ENCODE data around the gene METTL21C. TPM values are rescaled to one million over a fixed set of nuclear protein-coding genes. Genes with fewer than 3 reads are reported as not detected.
A peak's percentile ranks its signal among the peaks of the same experiment; 100 is the strongest.

METTL21C gene
- total RNA-seq, 4 donors from 2014 or later = not detected

DNA sequence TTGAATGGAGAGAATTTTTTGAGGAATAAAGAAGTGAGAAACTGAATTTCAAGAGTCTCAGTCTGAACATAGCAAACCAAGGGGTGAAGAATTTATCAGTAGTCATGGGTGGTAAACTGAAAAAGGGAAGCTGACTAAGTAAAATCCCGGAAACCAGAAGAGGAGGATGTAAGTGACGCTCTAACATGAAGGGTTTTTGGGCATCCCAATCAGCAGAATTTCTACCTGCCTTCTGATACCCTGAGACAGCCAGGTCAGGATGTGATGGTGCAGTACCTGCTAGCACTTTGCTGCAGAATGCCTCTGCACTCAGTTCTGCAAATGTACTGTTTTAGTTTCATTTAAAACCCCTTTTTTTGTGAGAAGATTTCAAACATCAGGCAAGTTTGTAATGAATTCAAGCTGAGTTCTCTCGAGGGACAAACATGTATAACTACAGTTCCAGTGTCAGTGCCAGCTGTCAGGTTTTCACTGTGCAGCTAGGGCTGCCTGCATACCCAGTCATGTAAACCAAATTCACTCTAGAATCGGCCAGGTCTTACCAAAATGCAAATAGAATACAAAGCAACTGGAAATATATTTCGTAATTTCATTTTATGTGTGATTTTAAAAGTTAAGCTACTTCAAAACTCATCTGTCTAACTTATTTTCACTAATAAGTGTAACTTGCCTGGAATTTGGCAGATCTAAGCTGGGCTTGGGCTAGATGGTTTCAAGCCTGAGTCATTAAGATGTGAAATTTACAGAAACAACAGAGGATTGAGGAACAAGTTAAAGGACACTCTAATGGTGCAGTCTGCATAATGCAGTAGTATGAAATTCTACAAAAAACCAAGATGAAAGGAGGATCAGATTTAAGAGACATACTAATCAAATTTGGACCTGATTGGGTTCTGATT, 13.8 kb downstream of the METTL21C start:
- peak; percentile 38 for ATAC-seq (ENCODE audit: low FRiP score)
- TF ChIP-seq, protein P1, sequence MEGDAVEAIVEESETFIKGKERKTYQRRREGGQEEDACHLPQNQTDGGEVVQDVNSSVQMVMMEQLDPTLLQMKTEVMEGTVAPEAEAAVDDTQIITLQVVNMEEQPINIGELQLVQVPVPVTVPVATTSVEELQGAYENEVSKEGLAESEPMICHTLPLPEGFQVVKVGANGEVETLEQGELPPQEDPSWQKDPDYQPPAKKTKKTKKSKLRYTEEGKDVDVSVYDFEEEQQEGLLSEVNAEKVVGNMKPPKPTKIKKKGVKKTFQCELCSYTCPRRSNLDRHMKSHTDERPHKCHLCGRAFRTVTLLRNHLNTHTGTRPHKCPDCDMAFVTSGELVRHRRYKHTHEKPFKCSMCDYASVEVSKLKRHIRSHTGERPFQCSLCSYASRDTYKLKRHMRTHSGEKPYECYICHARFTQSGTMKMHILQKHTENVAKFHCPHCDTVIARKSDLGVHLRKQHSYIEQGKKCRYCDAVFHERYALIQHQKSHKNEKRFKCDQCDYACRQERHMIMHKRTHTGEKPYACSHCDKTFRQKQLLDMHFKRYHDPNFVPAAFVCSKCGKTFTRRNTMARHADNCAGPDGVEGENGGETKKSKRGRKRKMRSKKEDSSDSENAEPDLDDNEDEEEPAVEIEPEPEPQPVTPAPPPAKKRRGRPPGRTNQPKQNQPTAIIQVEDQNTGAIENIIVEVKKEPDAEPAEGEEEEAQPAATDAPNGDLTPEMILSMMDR (IDR thresholded peaks at IDR 0.05) = no peak

DNA sequence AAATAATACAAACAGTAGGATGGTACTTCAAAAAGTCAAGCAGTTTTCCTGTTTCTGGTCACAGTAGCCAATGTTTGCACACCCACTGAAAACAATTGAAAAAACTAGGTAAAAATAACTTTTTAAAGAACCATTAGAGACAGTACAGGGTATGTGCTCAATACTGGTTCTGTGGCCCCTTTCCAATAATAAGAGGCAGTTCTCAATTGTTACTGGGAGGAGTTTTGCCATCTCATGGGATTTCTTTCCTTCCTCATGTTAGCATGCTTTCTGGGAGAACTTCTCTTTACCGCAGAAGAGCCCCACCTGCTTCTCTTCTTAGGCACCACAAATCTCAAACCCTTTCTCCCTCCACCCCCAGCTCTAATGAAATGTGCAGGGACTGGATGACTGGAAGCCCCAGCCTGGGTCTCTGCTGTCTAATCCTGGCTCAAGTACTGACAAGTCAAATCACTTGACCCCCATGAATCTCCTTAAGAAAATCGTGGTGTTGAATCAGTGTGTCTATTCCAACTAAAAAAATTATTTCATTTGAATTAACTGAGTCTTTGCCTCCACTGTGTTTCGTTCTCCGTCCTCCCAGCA, 14.6 kb downstream of the METTL21C start:
- no peak for DNase-seq (ENCODE audit: low spot score)
- TF ChIP-seq, protein P1 (IDR thresholded peaks at IDR 0.05) = no peak
- no peak for ATAC-seq (ENCODE audit: low FRiP score)

More for the DNA sequence above, 13.8 kb downstream of the METTL21C start:
- no peak for DNase-seq (ENCODE audit: low spot score)

DNA sequence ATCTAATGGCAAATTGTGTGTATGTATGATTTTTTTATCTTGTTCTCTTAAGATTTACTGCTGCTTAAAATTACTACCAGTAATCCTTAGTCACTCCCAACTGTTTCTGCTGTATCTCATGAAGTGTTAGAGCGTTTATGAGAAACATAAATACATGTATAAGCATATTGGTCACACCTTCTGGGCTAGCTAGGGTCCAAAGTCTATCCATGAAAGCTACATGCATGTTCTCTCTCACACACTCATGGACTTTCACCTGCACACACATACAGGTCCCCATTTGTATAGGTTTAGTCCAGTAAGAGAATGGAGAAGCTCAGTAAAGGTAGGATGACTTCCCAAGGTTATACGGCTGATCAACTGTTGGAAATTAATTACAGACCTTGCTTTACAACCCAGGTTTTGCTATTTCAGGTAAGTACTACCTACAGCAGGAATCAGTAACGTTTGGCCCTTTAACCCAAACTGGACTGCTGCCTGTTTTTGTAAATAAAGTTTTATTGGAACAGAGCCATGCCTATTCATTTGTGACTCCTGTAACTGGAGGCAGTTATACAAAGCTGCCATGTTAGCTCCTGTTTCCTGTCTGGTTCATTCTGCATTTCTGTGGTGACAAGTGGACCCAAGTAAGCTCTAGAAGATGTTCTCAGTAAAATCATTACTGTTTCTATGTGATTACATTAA, 15.3 kb downstream of the METTL21C start:
- TF ChIP-seq, protein P1 (IDR thresholded peaks at IDR 0.05) = no peak
- DNase-seq (ENCODE audit: low spot score) = no peak
- ATAC-seq (ENCODE audit: low FRiP score) = no peak

DNA sequence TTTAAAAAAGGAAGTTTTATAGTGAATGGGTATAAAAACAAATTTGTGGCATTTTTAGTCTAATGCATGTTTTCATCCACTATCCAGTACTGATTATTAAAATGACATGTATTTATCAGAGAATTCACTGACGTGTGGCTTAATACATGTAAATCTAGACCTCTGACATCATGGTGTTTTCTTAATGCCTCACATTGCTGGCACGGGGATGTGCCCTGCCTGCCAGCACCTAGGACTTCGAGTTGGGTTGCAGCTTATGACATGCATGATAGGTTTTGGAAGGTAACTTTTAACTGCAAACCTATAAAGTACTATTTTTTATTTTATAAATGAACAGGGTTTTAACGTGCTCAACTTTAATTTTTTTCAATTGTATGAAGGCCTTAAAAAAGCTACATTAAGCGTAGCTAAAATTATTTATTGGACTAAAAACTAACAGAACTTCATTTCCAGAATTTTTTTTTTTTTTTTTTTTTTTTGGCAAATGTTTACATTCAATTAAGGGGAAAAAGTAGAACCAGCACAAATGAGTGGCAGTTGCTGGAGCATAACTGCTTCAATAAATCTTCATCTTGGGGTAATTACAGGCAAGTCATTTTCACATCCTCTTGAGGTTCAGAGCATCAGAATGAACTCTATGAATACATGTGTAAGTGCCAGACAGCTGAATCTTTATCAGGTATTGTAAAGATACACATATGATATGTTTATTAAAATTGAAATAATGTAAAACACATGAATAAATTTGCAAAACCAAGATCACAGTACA, 16.3 kb downstream of the METTL21C start:
- DNase-seq (ENCODE audit: low spot score) = no peak
- no peak for ATAC-seq (ENCODE audit: low FRiP score)
- TF ChIP-seq, protein P1 (IDR thresholded peaks at IDR 0.05) = no peak

DNA sequence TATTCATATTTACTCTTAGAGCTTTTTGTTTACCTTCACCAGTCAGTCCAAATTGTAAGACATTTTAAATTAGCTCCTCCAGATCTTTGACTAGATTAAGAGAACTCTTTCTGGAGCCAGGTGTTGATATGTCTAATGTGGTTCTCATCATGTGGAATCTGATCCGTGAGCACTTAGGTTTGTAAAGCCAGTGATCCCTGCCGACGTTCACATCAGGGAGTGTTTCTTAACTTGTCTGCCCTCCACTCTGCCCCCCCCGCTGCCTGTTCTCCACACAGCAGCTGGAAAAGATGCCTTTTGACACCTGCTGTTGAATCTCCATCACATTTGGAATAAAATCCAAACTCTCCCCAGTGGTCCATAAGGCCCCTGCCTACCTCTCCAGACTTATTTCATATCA, 17.7 kb downstream of the METTL21C start:
- no peak for ATAC-seq (ENCODE audit: low FRiP score)
- TF ChIP-seq, protein P1 (IDR thresholded peaks at IDR 0.05) = no peak

DNA sequence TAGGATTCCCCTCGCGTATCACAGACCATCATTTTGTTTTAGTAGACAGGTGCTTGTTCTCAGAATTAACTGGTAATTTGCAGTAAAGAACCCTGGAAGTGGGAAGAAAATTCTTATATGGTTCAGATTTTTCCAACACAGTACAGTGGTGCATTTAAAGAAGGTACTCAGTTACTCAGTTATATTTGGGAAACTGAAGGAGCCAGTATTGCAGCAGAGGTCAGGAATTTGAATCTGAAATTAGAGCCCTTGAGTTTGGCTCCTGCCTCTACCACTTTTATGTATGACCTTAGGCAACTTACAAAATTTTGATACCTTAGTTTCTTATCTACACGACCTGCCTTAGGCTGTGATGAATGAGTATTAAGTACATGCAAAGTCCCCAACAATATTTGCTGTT, 19.7 kb downstream of the METTL21C start:
- ATAC-seq (ENCODE audit: low FRiP score) = no peak
- DNase-seq (ENCODE audit: low spot score) = no peak
- TF ChIP-seq, protein P1 (IDR thresholded peaks at IDR 0.05) = no peak

More for the DNA sequence above, 17.7 kb downstream of the METTL21C start:
- DNase-seq (ENCODE audit: low spot score) = no peak
